NOMO-1 (cell line): Measurements from ENCODE around the gene SMARCC1.

Source experiments
- DNase-seq, 2 experiments: peaks; one replicate each; lab custom pipeline; 2025; ENCODE audit not compliant: unreplicated experiment in 2 of 2; lab: John Stamatoyannopoulos, UW

The SMARCC1 gene

GRCh38 chr3:47594792-47595191 is 186.9 kb downstream of the SMARCC1 start:
- no peak for DNase-seq

GRCh38 chr3:47592066-47592795 is 189.5 kb downstream of the SMARCC1 start:
- DNase-seq, result no peak

GRCh38 chr3:47590216-47590615 is 191.5 kb downstream of the SMARCC1 start:
- no peak for DNase-seq

- DNase-seq, result no peak
Measured at GRCh38 chr3:47588587-47588986, 193.1 kb downstream of the SMARCC1 start.

GRCh38 chr3:47588053-47588452 is 193.6 kb downstream of the SMARCC1 start:
- no peak for DNase-seq

- no peak for DNase-seq
Measured at GRCh38 chr3:47586746-47587145, 194.9 kb downstream of the SMARCC1 start.

- DNase-seq, result no peak
Measured at GRCh38 chr3:47583320-47584075, 198.2 kb downstream of the SMARCC1 start.

- no peak for DNase-seq
Measured at GRCh38 chr3:47581835-47582234, 199.9 kb downstream of the SMARCC1 start.

- DNase-seq, result no peak
Measured at GRCh38 chr3:47581422-47581821, 200.3 kb downstream of the SMARCC1 start.

GRCh38 chr3:47580481-47580880 is 201.2 kb downstream of the SMARCC1 start:
- no peak for DNase-seq

GRCh38 chr3:47579875-47580274 is 201.8 kb downstream of the SMARCC1 start:
- DNase-seq, result no peak

- no peak for DNase-seq
Measured at GRCh38 chr3:47578691-47579632, 202.7 kb downstream of the SMARCC1 start, which contains the start of gene CSPG5. TSS of gene CSPG5 (minus strand) at chr3:47578865. CDS start at chr3:47578693, 172 bp downstream.

- DNase-seq, result no peak
Measured at GRCh38 chr3:47578119-47578632, 203.5 kb downstream of the SMARCC1 start.

GRCh38 chr3:47577583-47578118 is 204.0 kb downstream of the SMARCC1 start:
- no peak for DNase-seq

- no peak for DNase-seq
Measured at GRCh38 chr3:47573190-47574172, 208.2 kb downstream of the SMARCC1 start.

GRCh38 chr3:47571391-47572175 is 210.1 kb downstream of the SMARCC1 start:
- DNase-seq, result no peak

GRCh38 chr3:47568901-47569300 is 212.8 kb downstream of the SMARCC1 start:
- DNase-seq, result no peak

- no peak for DNase-seq
Measured at GRCh38 chr3:47567149-47567548, 214.5 kb downstream of the SMARCC1 start.

- DNase-seq, result no peak
Measured at GRCh38 chr3:47566667-47567066, 215.0 kb downstream of the SMARCC1 start.
